ENCODE results near the gene WLS.

The WLS gene

GRCh38 chr1:68204977-68205630, 27.2 kb downstream of the WLS start:
- Histone ChIP-seq H3K27ac (no peak overlapping the region), H3K27me3 (ENCODE audit: insufficient read depth, low read depth) (no peaks in the 10 kb centered on the region), H4K20me1 (ENCODE audit: insufficient read depth) (no peaks in the 10 kb centered on the region), H3K9ac (no peak overlapping the region), H3K4me1 (ENCODE audit: low read depth, poor library complexity, severe bottlenecking) (no peaks in the 10 kb centered on the region), H3K79me2 (ENCODE audit: insufficient read depth, low read depth) (no peaks in the 10 kb centered on the region), H3K4me2 (no peak overlapping the region), H2AFZ (ENCODE audit: low read depth) (no peak overlapping the region), H3K36me3 (ENCODE audit: insufficient read depth) (no peaks in the 10 kb centered on the region), H3K4me3 (IDR thresholded peaks at IDR 0.05; ENCODE audit: insufficient read depth, low read depth, low read length) (no peak overlapping the region)
- TF ChIP-seq CTCF (conservative IDR thresholded peaks at IDR 0.05; ENCODE audit: low read depth, low read length): no peak

- no peak overlapping the region for H3K4me2 ChIP-seq
- H3K4me1 ChIP-seq (ENCODE audit: low read depth, poor library complexity, severe bottlenecking): no peaks in the 10 kb centered on the region
- H2AFZ ChIP-seq (ENCODE audit: low read depth): no peak overlapping the region
- H3K27me3 ChIP-seq (ENCODE audit: insufficient read depth, low read depth): no peaks in the 10 kb centered on the region
- H3K79me2 ChIP-seq (ENCODE audit: insufficient read depth, low read depth): no peaks in the 10 kb centered on the region
- no peak for TF ChIP-seq CTCF (conservative IDR thresholded peaks at IDR 0.05; ENCODE audit: low read depth, low read length)
- no peak overlapping the region for H3K9ac ChIP-seq
- no peaks in the 10 kb centered on the region for H3K36me3 ChIP-seq (ENCODE audit: insufficient read depth)
- H3K27ac ChIP-seq: no peak overlapping the region
- H3K4me3 ChIP-seq (IDR thresholded peaks at IDR 0.05; ENCODE audit: insufficient read depth, low read depth, low read length): no peak overlapping the region
- no peaks in the 10 kb centered on the region for H4K20me1 ChIP-seq (ENCODE audit: insufficient read depth)
These were observed 30.0 kb downstream of the WLS start for GRCh38 chr1:68202239-68202832.

DNA sequence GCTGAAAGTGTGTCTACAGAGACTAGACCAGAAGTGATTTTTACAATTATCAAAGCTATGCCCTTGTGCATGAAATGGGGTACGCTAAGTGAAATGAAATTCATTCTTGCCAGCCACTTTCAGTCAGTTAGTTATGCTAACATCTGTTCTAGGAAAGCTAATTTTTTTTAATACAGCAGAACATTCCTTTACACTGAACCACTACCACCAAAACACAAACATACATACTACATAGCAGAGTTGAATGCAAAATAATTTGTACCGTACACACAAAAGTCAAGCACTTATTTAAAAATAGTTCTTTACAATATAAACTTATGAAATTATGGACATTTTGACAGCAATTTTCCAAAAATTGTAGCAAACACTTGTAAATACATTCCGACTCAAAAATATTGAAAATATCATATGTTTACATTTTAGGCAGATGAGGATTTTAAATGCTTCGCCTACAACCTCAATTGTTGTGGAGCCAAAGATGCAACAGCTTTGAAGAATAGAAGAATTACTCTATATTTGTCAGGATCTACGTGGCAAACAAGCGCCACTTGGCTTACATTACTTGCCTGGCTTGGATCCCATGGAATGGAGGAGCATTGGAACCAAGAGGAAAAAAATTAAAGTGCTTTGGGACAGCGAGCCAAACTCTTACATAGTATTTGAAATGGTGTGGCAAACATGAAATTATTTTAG, 30.6 kb downstream of the WLS start:
- Histone ChIP-seq H3K79me2 (ENCODE audit: insufficient read depth, low read depth) (no peaks in the 10 kb centered on the region), H2AFZ (ENCODE audit: low read depth) (no peak overlapping the region), H3K27me3 (ENCODE audit: insufficient read depth, low read depth) (no peaks in the 10 kb centered on the region), H3K36me3 (ENCODE audit: insufficient read depth) (no peaks in the 10 kb centered on the region), H3K4me3 (IDR thresholded peaks at IDR 0.05; ENCODE audit: insufficient read depth, low read depth, low read length) (no peak overlapping the region), H3K27ac (no peak overlapping the region), H3K4me2 (no peak overlapping the region), H3K9ac (no peak overlapping the region), H3K4me1 (ENCODE audit: low read depth, poor library complexity, severe bottlenecking) (no peaks in the 10 kb centered on the region), H4K20me1 (ENCODE audit: insufficient read depth) (no peaks in the 10 kb centered on the region)
- no peak for TF ChIP-seq CTCF (conservative IDR thresholded peaks at IDR 0.05; ENCODE audit: low read depth, low read length)

DNA sequence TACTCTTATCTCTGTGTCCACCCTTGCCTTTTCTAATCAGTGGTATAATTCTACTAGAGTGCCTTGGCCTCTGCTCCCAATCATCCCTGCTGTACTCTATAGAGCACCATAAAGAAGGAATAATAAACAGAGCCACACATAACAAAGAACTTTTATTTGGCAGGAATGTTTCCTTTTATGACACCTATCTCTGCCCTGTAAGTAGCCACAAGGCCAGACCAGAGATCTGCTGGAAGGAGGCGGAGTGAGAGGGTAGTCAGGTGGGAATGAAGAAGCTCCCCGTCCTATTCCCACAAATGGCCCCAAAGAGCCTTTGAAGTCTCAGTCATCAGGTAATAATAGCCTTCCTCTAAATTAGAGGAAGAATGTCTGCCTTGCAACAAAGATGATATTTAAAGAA, 32.7 kb downstream of the WLS start:
- TF ChIP-seq CTCF (conservative IDR thresholded peaks at IDR 0.05; ENCODE audit: low read depth, low read length): no peak
- Histone ChIP-seq H3K4me3 (IDR thresholded peaks at IDR 0.05; ENCODE audit: insufficient read depth, low read depth, low read length) (no peak overlapping the region), H3K27ac (no peak overlapping the region), H3K36me3 (ENCODE audit: insufficient read depth) (no peaks in the 10 kb centered on the region), H3K9ac (no peak overlapping the region), H2AFZ (ENCODE audit: low read depth) (no peak overlapping the region), H3K4me2 (no peak overlapping the region), H3K79me2 (ENCODE audit: insufficient read depth, low read depth) (no peaks in the 10 kb centered on the region), H4K20me1 (ENCODE audit: insufficient read depth) (no peaks in the 10 kb centered on the region), H3K4me1 (ENCODE audit: low read depth, poor library complexity, severe bottlenecking) (no peaks in the 10 kb centered on the region), H3K27me3 (ENCODE audit: insufficient read depth, low read depth) (no peaks in the 10 kb centered on the region)
